ENCODE results near the gene HPCAL1.

DNA sequence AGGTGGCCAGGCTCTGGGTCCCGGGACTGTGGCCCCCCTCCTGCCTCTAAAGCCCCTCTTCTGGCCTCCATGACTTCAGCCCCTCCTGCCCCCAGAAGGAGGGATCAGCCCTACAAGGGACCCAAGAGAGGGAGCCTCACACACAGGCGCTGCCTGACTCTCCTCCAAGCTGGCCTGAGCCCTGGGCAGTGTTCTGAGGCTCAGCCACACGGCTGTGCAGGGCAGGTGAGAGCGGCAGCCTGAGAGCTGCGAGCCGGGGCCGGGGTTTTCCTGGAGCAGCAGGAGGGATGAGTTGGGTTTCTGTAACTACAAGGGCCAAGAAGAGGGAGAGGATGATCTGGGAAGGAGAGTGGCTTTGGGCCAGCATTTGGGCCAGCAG, 70.1 kb downstream of the HPCAL1 start:
- TF ChIP-seq POLR2A (IDR thresholded peaks at IDR 0.05; ENCODE audit: low read depth, low read length), result no peak
- TF ChIP-seq SPI1 (IDR thresholded peaks at IDR 0.05; ENCODE audit: low read depth, low read length), result no peak
- no peak for TF ChIP-seq POLR2AphosphoS5 (IDR thresholded peaks at IDR 0.05; ENCODE audit: low read depth, low read length)
- no peak for TF ChIP-seq TAF1 (IDR thresholded peaks at IDR 0.05; ENCODE audit: low read depth, low read length)
- TF ChIP-seq POU2F2 (IDR thresholded peaks at IDR 0.05; ENCODE audit: low read depth, low read length), result no peak

All from GM12891 (cell line).